Vagina (tissue), 2 donors: ENCODE measurements around the gene MAP2K5. TPM values are rescaled to one million over a fixed set of nuclear protein-coding genes. Genes with fewer than 3 reads are reported as not detected.
A peak's percentile ranks its signal among the peaks of the same experiment; 100 is the strongest.

Experiments used
- DNase-seq, 2 donors: peaks; one replicate each; pipeline ENCODE4 v3.0.0-alpha.2; 2017; ENCODE audit errors: extremely low spot score in 2 of 2
- H3K27ac ChIP-seq: fragments of 200-600 bp; sonication (generic); one replicate; pipeline ENCODE4 v1.5.1; 2019
- H3K27me3 ChIP-seq: fragments of 200-600 bp; sonication (generic); one replicate; pipeline ENCODE4 v1.5.1; 2019
- H3K36me3 ChIP-seq, 2 donors: fragments of 200-600 bp; sonication (generic); one replicate each; pipeline ENCODE4 v1.5.1; 2017 to 2019
- H3K4me1 ChIP-seq: fragments of 200-600 bp; sonication (generic); one replicate; pipeline ENCODE4 v1.5.1; 2019
- H3K4me3 ChIP-seq, 2 donors: fragments of 200-600 bp; sonication (generic); 1 replicate in 1 of 2; 2 replicates in 1 of 2; pipeline ENCODE4 v1.5.1; 2016 to 2019
- H3K9me3 ChIP-seq: fragments of 200-600 bp; sonication (generic); one replicate; pipeline ENCODE4 v1.5.1; 2019
- POLR2A ChIP-seq, 2 donors: fragments of 450-650 bp; IDR thresholded peaks; one replicate each; pipeline ENCODE4 v1.6.1; 2017; ENCODE audit warnings: antibody characterized with exemption in 2 of 2, mild to moderate bottlenecking in 2 of 2, moderate library complexity in 2 of 2
- POLR2AphosphoS5 ChIP-seq, 2 donors: sonication (generic); formaldehyde crosslinking; IDR thresholded peaks; one replicate each; pipeline ENCODE4 v1.9.0; 2017; ENCODE audit warnings: antibody characterized with exemption in 2 of 2, mild to moderate bottlenecking in 2 of 2, low read depth in 1 of 2; ENCODE audit not compliant: insufficient read depth in 1 of 2
- intact Hi-C: fragments of 100-400 bp; cut with DNase I; formaldehyde crosslinking; loops from one replicate; pipeline ENCODE4 v1.15.1; 2023
- total RNA-seq: library from RNA; depleted of rRNA; stranded (reverse); fragments of >200 nt; gene quantifications from one replicate; pipeline ENCODE4 v1.2.3, GENCODE V29; 2016
- TF ChIP-seq, protein P1 (sequence below), 3 experiments: fragments of 450-650 bp in 2 of 3; fragments of 200-600 bp in 1 of 3; sonication (generic) in 1 of 3; IDR thresholded peaks; one replicate each; pipeline ENCODE4 v1.5.1; 2017 to 2019; ENCODE audit warnings: antibody characterized with exemption in 3 of 3, mild to moderate bottlenecking in 2 of 3, moderate library complexity in 2 of 3

Gene MAP2K5
- total RNA-seq, 1 donor from 2014 or later: 13.5 TPM

DNA sequence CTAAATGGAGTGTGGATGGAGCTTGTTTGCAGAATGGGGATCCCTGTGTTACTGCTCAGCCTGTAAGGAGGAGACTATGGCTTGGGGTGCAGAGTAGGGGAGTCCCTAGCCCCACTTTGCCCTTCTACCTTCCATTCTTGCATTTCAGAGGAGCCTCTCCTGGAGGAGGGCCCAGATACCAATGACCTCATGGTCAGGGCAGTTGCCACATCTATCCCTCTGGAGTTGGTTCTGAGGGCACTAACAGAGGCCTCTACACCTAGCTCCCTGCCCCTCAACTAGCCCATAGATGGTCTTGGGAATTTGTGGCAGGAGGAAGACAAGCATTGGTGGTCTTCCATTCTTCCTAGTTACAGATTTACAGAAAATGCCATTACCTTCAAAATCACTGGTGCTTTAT lies 288.9 kb downstream of the MAP2K5 start:
- H3K36me3 ChIP-seq: no peaks in the 10 kb centered on the region
- no peak for DNase-seq
- H3K4me3 ChIP-seq: no peak overlapping the region
- peaks cover 50% of the 10 kb centered on the region for H3K27me3 ChIP-seq
- H3K9me3 ChIP-seq: no peaks in the 10 kb centered on the region
- intact Hi-C loops: loop anchor here (5.0 kb wide), 1 partner anchor 374 kb away; no protein-coding TSS in a partner anchor
- H3K4me1 ChIP-seq: peaks cover 72% of the 10 kb centered on the region
- H3K27ac ChIP-seq: no peak overlapping the region
- TF ChIP-seq POLR2AphosphoS5 (IDR thresholded peaks at IDR 0.05; ENCODE audit: insufficient read depth in 1 of 2, low read depth in 1 of 2): no peak
- TF ChIP-seq, protein P1, sequence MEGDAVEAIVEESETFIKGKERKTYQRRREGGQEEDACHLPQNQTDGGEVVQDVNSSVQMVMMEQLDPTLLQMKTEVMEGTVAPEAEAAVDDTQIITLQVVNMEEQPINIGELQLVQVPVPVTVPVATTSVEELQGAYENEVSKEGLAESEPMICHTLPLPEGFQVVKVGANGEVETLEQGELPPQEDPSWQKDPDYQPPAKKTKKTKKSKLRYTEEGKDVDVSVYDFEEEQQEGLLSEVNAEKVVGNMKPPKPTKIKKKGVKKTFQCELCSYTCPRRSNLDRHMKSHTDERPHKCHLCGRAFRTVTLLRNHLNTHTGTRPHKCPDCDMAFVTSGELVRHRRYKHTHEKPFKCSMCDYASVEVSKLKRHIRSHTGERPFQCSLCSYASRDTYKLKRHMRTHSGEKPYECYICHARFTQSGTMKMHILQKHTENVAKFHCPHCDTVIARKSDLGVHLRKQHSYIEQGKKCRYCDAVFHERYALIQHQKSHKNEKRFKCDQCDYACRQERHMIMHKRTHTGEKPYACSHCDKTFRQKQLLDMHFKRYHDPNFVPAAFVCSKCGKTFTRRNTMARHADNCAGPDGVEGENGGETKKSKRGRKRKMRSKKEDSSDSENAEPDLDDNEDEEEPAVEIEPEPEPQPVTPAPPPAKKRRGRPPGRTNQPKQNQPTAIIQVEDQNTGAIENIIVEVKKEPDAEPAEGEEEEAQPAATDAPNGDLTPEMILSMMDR (IDR thresholded peaks at IDR 0.05): no peak
- no peak for TF ChIP-seq POLR2A (IDR thresholded peaks at IDR 0.05)

DNA sequence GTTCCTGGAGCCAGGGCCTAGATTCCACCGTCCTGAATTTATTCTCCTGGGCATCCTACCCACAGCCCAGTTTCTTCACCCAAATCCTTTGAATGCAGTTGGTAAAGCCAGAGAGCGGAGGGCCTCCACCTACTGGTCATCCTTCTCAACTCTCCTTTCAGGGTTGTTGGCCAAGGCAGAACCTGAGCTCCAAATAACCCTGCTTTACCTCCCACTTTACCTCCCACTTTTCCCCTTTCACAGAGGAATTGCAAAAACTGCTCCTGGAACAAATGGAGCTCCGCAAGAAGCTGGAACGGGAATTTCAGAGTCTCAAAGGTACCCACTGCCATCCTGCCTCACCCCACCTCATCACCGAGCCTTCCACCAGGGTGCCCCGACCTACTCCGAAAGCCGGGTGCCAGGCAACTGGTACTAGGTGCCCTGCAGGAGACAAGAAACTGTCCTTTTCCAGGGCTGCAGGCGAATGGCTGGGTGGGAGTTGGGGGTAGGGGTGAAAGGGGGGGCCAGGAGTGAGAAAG lies 289.6 kb downstream of the MAP2K5 start:
- TF ChIP-seq, protein P1 (IDR thresholded peaks at IDR 0.05): no peak
- TF ChIP-seq POLR2A (IDR thresholded peaks at IDR 0.05): no peak
- Histone ChIP-seq H3K4me3 (no peak overlapping the region), H3K27me3 (peaks cover 44% of the 10 kb centered on the region), H3K36me3 (no peaks in the 10 kb centered on the region), H3K27ac (no peak overlapping the region), H3K9me3 (no peaks in the 10 kb centered on the region), H3K4me1 (peaks cover 67% of the 10 kb centered on the region)
- intact Hi-C loops: loop anchor here (5.0 kb wide), 1 partner anchor 375 kb away; no protein-coding TSS in a partner anchor
- DNase-seq: no peak

DNA sequence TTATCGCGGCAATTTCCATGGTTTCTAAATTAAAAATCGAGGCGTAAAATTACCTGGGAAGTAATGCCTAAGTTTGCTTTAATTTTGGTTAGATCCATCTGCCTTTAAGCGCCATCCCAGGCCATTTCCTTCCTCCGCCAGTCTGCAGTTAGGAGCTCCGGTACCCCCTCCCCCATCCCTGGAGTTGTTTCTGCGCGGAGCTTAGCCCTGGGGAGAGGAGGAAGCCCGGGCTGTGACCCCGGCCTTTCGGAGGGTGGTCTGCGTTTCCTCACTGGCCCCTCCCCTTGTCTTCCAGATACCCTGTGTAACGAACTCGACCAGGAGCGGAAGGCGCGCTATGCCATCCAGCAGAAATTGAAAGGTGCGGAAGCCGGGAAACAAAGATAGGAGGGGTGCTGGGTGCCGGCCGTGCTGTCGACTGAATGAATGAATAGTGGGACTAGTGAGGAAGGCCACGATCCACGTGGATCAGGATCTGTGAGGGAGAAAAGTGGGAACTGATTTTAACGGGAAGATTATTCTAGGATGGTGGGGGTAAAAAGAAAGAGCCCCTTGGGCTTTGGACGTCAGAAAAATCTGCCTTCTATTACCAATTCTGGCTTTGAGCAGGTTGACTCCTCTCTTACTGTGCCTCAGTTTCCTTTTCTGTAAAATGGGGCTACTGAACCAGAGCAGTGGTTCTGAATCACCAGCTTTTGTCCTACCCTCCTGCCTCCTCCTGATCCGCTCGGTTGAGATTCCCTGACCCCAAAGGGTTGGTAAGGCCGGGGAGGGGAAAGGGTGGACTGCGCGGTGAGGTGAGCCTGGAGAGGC lies 290.6 kb downstream of the MAP2K5 start:
- Histone ChIP-seq H3K27ac (no peak overlapping the region), H3K4me3 (peak overlapping the region; percentile 12 to 46), H3K27me3 (peaks cover 35% of the 10 kb centered on the region), H3K9me3 (no peaks in the 10 kb centered on the region), H3K36me3 (no peaks in the 10 kb centered on the region), H3K4me1 (peaks cover 57% of the 10 kb centered on the region)
- TF ChIP-seq POLR2A (IDR thresholded peaks at IDR 0.05) (no peak), POLR2AphosphoS5 (IDR thresholded peaks at IDR 0.05; ENCODE audit: insufficient read depth in 1 of 2, low read depth in 1 of 2) (no peak)
- TF ChIP-seq, protein P1 (IDR thresholded peaks at IDR 0.05): no peak
- intact Hi-C loops: loop anchor here (5.0 kb wide), 1 partner anchor 376 kb away; no protein-coding TSS in a partner anchor
- no peak for DNase-seq

DNA sequence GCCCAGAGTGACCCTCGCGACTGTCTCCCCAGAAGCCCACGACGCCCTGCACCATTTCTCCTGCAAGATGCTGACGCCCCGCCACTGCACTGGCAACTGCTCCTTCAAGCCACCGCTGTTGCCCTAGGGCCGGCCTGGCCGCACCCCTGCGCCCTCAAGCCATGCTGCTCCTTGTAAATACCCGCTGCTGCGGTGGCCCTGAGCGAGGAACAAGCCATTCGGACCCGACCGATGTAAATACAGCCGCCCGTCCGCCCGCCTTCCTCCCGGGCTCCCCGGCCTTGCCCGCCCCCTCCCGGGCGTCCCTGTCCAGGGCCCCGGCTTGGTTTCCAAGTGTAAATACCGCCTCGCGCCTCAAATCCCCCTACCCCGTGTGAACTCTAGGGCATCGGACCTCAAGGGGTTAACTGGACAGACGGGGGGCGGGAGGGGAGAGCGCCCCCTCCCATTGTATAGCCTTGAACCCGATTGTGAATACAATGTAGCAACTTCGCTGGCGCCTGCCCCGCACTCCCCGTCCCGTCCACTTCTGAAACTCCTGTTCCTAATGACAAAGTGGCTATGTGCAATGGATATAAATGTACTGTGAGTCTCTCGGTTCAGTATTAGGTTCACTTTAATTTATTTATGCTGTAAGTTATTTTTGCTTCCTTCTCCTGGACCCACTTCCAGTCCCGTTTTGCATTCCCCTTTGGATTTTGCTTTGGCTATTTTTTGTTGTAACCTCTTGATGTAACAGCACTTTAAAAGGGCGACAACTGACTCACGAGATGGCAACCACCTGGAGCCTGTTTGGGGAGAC lies 291.4 kb downstream of the MAP2K5 start:
- no peaks in the 10 kb centered on the region for H3K36me3 ChIP-seq
- peak overlapping the region; percentile 38 to 46 for H3K4me3 ChIP-seq
- no peak overlapping the region for H3K27ac ChIP-seq
- TF ChIP-seq POLR2A (IDR thresholded peaks at IDR 0.05): no peak
- TF ChIP-seq, protein P1 (IDR thresholded peaks at IDR 0.05): peak in 2 of 3 experiments; percentile 19 to 38
- H3K4me1 ChIP-seq: peaks cover 55% of the 10 kb centered on the region
- no peak for DNase-seq
- H3K9me3 ChIP-seq: no peaks in the 10 kb centered on the region
- intact Hi-C loops: loop anchor here (5.0 kb wide), 1 partner anchor 377 kb away; no protein-coding TSS in a partner anchor
- H3K27me3 ChIP-seq: peaks cover 27% of the 10 kb centered on the region
